ENCODE data around the gene PTTG2. TPM values are rescaled to one million over a fixed set of nuclear protein-coding genes. Genes with fewer than 3 reads are reported as not detected.

The PTTG2 gene
- total RNA-seq, 1 donor from 2014 or later = not detected

- DNase-seq (ENCODE audit: low spot score) = no peak
These were observed 23.8 kb downstream of the PTTG2 start for GRCh38 chr4:37983951-37984350.

- DNase-seq (ENCODE audit: low spot score) = no peak
These were observed 25.6 kb downstream of the PTTG2 start for GRCh38 chr4:37985730-37986275.

- DNase-seq (ENCODE audit: low spot score) = no peak
These were observed 28.5 kb downstream of the PTTG2 start for GRCh38 chr4:37988670-37989069.

GRCh38 chr4:37989398-37990260 is 29.4 kb downstream of the PTTG2 start:
- DNase-seq (ENCODE audit: low spot score) = no peak

GRCh38 chr4:37990731-37991245 is 30.6 kb downstream of the PTTG2 start:
- DNase-seq (ENCODE audit: low spot score) = no peak

- no peak for DNase-seq (ENCODE audit: low spot score)
These were observed 31.6 kb downstream of the PTTG2 start for GRCh38 chr4:37991623-37992410.

GRCh38 chr4:37993806-37994205 is 33.6 kb downstream of the PTTG2 start:
- no peak for DNase-seq (ENCODE audit: low spot score)

- DNase-seq (ENCODE audit: low spot score) = no peak
These were observed 34.4 kb downstream of the PTTG2 start for GRCh38 chr4:37994569-37994968.

- no peak for DNase-seq (ENCODE audit: low spot score)
These were observed 35.2 kb downstream of the PTTG2 start for GRCh38 chr4:37995299-37995821.

- no peak for DNase-seq (ENCODE audit: low spot score)
These were observed 36.0 kb downstream of the PTTG2 start for GRCh38 chr4:37995981-37996775.

- DNase-seq (ENCODE audit: low spot score) = no peak
These were observed 38.0 kb downstream of the PTTG2 start for GRCh38 chr4:37998226-37998625.

GRCh38 chr4:37999000-37999716 is 39.0 kb downstream of the PTTG2 start:
- DNase-seq (ENCODE audit: low spot score) = no peak

GRCh38 chr4:37999965-38000364 is 39.8 kb downstream of the PTTG2 start:
- no peak for DNase-seq (ENCODE audit: low spot score)

- no peak for DNase-seq (ENCODE audit: low spot score)
These were observed 41.7 kb downstream of the PTTG2 start for GRCh38 chr4:38001927-38002326.

GRCh38 chr4:38002451-38003071 is 42.4 kb downstream of the PTTG2 start:
- no peak for DNase-seq (ENCODE audit: low spot score)

GRCh38 chr4:38003102-38003501 is 42.9 kb downstream of the PTTG2 start:
- DNase-seq (ENCODE audit: low spot score) = no peak

- DNase-seq (ENCODE audit: low spot score) = no peak
These were observed 43.4 kb downstream of the PTTG2 start for GRCh38 chr4:38003628-38004027.

GRCh38 chr4:38004062-38004461 is 43.9 kb downstream of the PTTG2 start:
- DNase-seq (ENCODE audit: low spot score) = no peak

- DNase-seq (ENCODE audit: low spot score) = no peak
These were observed 44.7 kb downstream of the PTTG2 start for GRCh38 chr4:38004887-38005286.

GRCh38 chr4:38005637-38006036 is 45.4 kb downstream of the PTTG2 start:
- no peak for DNase-seq (ENCODE audit: low spot score)
